Stimulated activated CD4-positive, alpha-beta T cell treated with anti-CD3 and anti-CD28 coated beads, Interleukin-15, amount 100 ng/mL, for 1 hour (primary cell): ENCODE results near the gene CHCHD10.

Experiments
- DNase-seq, 2 donors: peaks; one replicate each; pipeline ENCODE4 v3.0.0-alpha.2; 2020; ENCODE audit warnings: low read depth in 1 of 2, low spot score in 1 of 2

CHCHD10 gene

DNA sequence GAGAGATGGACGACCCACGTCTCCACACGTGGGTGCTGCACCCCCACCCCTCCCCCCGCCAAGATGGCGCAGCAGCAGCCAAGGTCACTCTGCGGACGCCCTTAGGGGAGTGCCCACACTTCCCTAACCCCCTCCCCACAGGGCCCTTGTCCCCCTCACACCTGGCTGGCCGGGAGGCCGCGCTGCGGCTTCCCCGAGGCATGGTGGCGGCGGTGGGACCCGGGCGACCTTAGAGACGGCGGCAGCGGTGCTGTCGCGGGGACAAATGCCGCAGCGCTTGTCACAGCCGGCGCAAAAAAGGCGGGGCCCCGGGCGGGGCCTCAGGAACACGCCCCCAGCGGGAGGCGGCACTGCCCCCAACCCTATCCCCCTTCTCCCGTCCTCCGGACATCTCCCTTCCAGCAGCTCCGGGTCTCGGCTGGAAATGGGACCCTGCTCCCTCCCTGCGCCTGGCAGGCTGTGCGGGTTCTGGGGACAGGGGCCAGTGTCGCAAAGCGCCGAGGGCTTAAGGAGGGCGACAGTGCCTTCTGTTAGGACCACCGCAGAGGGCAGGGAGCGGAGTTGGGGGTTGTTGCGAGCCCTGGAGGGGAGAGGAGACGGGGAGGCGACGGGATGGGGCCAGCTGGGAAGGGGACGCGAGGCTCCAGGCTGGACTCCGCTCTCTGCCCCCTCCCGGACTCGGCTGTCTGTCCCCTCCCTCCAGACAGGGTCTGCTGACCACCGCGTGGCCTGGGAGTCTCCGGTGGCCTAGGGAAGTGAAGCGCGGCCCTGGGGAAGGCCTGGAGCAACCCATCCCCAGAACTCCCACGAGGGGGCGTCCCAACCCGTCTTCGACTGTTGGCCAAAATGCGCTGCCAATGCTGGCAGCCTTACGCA lies at the start of gene CHCHD10:
CHCHD10 (minus strand) TSS at position 300 of the 876 bp plus-strand sequence; CDS start at position 202, 98 bp downstream.
- DNase-seq = peak; percentile 50 to 75

DNA sequence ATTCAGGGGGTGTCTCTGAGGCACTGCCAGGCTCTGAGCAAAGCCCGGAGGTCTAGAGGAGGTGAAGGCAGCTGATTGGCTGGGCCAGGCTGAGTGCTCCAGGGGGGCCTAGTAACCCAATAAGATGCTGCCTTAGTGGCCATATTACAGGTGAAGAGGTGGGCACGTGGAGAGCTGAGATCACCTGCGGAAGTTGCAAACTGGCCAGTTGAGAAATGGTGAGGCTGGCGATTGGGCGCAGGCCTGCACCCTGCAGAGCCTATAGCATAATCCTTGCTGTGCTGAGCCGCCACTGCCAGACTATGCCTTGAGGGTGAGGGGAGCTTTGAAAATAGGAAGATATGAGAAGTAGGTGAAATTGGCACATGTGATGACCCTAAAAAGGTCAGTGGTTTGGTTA lies 49.4 kb upstream of the CHCHD10 start:
- DNase-seq = no peak

DNA sequence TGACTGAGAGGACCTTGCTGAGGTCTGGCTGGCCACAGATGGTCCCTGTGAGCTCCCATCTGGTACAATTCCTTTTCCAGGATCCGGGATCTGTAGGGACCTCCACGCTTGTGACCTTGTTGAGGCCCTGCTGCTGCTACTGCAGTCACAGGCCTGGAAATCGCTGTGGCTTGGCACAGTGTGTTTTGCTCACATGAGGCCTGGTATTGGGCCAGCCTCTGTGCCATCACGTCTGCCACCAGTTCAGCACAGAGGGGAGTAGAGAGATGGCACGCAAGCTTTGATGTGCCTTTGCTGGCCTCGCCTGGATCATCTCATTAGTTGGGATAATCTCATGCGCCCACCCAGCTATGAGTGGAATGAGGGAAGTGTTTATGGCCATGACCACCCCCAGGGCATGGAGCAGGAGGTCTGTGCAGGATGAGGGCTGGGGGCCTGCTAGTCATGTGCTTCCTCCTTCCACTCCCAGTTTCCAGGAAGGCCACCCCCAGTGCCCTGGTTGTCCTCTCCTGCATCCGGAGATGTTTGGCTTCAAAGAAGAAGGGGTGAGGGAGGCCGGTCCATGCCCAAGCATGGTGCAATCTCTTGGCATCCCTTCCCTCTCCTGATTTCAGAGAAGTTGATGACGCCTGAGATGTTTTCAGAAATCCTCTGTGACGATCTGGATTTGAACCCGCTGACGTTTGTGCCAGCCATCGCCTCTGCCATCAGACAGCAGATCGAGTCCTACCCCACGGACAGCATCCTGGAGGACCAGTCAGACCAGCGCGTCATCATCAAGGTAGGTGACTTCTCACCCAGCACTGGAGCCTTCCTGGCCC lies 48.6 kb upstream of the CHCHD10 start:
- DNase-seq = no peak

DNA sequence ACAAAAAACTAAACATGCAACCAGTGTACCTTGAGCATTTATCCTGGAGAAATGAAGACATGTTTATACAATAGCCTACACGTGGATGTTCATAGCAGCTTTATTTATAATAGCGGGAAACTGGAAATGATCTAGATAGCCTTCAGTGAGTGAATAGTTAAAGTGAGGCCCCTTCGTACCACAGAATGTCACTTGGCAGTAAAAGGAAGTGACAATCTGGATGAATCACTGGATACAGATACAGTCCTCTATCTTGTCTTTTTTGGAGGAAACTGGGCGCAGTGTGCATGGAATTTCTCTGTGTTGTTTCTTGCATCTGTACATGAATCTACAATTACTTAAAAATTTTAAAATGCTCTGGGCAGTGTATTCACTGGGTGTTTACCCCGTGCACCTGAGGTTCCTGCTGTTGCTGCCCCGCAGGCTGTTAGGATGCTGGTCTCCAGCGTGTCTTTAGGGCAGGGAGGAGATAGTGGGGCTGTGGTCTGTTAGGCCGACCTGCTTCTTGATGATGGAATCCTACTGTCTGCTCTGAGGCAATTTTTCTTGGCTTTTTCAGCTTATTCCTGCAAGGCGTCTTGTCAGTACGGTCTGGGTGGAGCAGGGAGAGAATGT lies 47.9 kb upstream of the CHCHD10 start:
- no peak for DNase-seq

DNA sequence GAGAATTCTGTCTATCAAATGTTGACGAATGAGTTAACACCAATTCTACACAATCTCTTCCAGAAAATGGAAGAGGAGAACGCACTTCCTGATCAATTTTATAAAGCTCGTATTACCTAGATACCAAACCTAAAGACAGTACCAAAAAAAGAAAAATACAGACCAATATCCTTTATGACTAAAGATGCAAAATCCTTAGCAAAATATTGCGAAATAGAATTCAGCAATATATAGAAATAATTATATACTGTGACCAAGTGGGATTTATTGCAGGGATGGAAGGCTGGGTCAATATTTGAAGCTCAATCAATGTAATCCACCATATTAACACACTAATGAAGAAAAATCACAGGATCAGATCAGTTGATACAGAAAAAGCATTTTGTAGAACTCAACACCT lies 44.6 kb upstream of the CHCHD10 start:
- DNase-seq = no peak

DNA sequence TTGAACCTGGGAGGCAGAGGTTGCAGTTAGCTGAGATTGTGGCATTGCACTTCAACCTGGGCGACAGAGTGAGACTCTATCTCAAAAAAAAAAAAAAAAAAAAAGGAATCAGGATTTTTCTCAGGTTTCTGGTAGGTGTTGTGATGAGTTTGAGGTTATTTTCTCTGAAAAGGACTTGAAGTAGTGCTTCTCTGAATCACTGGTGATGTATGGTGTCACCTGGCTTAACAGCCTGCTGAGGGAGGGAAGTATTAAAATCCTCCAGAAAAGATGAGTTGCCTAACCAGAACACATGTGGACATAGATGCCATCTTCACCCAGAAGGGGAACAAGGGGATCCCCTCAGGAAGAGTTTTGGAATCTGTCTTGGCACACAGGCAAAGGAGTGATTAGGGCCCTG lies 39.1 kb upstream of the CHCHD10 start:
- no peak for DNase-seq

DNA sequence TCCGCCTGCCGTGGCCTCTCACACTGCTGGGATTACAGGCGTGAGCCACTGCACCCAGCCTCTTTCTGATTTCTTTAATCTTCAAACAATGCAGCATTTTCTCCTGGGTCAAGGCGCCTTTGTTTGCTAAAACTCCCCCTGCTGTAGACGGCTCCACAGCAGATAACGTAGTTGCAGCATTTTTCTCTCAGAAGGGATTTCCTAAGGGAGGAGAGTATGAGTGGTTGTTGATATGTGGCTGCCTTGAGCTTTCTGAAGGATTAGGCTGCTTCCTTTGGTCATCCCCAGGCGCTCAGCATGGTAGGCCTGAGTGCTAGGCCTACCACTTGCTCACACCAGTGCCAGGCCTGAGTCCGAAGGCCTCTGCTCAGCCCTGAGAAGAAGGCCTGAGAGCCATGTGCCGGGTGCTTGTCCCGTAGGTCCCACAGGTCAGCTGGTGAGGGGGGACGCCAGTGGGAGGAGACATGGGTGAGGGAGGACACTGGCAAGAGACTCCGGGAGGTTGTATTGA lies 37.1 kb upstream of the CHCHD10 start:
- DNase-seq = no peak

DNA sequence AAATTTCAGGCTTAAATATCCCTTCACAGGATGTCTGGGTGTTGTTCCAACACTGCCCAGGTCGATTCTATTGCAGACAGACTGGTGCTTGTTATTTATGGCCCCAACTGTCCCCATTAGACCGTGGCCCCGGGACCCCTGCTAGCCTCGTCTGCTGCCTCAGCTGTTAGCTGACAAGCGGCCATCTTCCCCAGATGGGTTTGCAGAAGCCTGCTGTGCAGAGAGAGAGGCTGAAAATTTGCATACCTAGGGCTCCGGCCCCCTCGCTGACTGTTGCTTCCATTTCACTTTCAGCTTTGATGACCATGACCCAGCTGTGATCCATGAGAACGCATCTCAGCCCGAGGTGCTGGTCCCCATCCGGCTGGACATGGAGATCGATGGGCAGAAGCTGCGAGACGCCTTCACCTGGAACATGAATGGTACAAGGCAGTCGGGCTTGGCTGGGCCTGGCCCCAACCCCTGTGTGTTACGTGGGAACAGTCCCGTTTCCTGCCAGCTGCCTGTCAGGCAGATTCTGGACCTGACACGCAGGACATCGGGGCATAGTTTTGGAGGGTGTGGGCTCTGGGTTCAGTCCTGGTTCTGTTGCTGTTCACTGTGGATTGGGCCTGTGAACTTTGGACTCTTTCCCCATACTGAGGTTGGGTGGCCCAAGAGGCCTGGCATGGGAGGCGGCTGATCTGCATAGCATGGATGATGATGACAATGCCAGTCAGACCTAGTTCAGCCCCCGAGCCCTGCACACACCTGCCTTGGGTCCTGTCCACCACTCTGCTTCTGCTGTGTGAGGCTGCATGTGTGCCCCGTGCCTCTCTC lies 35.4 kb upstream of the CHCHD10 start:
- DNase-seq = no peak

DNA sequence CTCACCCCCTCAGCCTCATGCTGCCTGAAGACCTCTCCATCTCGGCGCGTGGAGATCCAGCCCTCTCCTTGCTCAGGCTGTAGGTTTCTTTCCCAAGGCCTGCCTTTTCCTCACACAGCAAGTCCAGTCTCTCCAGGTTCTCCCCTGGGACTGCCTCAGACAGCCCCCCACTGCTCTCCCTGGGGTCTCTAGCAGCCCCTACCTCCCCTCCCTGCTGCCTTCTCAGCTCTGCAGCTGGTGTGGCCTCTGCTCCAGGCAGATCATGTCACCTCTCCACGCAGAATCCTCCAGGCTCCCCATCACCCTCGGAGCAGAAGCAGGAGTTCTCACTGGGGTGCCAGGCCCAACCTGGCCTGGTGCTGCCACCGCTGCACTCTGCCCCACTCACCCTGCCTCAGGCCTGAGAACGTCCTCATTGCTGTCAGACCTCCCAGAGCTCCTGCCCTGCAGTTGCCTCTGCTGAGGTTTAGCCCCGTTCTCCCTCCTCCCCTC lies 34.2 kb upstream of the CHCHD10 start:
- no peak for DNase-seq

DNA sequence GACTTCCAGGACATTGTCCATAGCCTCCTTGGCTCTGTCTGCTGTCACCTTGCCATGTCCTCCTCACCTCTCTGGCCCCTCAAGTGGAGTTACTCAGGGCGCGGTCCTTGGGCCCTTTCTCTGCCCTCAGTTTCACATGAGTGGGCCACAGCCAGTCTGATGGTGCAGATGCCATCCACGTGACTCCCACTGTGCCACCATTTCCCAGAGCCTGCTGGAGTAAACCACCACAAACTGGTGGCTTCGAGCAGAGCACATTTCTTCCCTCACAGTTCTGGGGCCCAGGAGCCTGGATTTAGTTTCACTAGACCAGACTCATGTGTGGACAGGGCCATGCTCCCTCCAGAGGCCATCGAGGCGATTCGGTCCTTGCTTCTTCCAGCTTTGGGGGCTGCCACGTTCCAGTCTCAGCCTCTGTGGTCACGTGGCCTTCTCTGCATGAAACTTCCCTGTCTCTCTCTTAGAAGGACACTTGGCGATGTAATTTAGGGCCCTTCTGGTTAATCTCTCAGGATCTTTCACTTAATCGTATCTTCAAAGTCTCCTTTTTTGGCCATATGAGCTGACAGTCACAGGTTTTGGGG lies 33.6 kb upstream of the CHCHD10 start:
- DNase-seq = no peak

DNA sequence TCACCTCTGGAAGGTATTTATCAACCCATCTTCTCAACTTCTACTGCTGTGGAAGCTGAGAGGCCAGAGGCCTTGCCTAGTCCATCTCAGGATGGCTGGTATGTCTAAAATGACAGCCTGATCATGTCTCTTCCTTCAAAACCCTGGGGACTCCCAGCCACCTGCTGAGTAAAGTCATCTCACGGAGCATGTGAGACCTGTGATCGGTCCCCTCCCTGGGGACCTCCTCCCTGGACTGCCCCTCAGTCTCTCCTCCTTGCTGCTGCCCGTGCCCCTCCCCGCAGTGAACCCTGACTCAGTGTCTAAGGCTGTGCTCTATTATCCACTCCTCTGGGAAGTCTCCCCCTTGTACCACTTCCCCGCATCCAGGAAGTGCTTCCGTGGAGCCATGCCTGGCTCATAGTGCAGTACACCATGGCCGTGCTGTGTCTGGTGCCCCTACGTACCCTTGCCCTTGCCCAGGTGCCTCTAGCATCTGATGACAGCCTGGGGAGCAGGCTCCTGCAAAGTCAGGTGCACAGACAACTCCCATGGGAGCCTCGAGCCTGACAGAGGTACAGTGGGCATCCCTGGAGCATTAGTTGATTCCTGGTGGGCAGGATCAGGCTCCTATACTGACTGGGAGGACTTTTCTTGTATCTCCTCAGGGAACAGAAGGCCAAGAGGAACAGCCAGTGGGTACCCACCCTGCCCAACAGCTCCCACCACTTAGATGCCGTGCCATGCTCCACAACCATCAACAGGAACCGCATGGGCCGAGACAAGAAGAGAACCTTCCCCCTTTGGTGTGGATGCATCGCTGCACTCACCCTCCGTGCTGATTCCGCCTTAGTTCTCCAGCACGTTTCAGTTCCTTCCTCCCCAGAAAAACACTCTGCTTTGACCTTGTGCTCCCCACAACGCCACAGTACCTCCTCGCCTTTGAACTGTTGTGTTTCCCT lies 32.8 kb upstream of the CHCHD10 start:
- no peak for DNase-seq

DNA sequence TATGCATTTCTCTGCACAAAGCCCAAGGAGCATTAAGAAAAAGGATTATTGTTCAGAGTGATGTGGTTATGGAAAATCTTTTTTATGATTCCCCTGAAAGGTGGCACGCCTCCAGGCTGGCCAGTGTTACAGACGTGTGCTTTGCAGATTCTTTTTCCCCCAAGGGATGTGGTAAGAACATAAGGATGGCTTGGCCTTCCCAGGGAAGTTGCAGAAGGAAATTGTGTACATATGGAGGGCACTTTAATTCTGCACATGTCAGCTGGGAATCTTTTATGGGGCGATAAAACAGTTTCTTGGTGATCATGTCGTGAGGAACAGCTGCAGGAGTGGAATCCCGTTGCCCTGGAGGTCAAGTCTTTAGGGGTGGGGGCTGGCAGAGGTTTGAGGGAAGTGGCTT lies 28.7 kb upstream of the CHCHD10 start:
- DNase-seq = no peak

DNA sequence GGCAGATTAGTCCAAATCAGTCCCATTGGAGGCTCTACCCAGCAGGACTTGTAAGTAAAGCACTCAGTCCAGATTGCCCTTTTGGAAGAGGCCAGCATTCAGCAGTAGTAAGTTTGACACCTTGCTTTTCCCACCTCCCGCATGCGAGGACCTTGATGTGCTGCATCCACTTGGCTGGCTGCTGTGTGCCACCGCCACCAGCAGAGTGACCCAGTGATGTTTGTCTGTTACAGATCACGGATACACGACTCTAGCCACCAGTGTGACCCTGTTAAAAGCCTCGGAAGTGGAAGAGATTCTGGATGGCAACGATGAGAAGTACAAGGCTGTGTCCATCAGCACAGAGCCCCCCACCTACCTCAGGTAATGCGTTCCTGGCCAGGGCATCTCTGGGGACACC lies 25.6 kb upstream of the CHCHD10 start:
- DNase-seq = no peak

DNA sequence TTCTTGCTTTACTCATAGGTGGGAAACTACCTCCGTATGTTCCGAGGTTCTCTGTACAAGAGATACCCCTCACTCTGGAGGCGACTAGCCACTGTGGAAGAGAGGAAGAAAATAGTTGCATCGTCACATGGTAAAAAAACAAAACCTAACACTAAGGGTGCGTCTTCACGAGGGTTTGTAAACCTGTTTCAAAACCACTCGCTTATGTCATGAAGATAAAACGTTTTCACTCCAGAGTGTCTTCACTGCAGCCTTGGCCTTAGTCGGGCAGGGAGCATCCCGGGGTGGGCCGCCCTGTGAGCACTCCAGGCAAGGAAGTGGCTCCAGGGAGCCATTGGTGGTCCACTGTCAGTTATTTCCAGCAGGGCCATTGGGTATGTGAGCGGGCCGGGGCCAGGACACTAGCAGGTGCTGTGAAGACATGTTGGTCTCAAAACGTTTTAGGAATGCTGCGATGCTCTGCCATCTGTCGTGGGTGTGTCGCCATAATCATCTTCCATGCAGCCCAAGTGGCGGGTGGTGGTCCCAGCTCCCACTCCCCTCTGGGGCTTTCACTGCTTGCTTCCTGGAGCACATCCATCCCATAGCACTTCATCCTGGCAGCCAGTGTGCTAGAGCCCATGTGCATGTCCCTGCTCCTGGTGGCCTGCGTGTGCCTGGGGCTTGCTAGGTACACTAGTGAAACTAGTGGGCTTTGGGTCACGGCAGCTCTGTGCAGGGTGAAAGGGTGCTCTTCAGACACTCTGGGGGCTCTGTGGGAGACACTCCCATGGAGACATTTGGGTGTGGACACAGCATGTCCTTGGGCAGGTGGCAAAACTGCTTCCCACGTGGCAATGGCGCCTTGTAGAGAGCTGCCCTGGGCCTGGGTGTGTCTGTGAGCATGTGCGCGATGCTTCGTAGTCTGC lies 24.2 kb upstream of the CHCHD10 start:
- no peak for DNase-seq

DNA sequence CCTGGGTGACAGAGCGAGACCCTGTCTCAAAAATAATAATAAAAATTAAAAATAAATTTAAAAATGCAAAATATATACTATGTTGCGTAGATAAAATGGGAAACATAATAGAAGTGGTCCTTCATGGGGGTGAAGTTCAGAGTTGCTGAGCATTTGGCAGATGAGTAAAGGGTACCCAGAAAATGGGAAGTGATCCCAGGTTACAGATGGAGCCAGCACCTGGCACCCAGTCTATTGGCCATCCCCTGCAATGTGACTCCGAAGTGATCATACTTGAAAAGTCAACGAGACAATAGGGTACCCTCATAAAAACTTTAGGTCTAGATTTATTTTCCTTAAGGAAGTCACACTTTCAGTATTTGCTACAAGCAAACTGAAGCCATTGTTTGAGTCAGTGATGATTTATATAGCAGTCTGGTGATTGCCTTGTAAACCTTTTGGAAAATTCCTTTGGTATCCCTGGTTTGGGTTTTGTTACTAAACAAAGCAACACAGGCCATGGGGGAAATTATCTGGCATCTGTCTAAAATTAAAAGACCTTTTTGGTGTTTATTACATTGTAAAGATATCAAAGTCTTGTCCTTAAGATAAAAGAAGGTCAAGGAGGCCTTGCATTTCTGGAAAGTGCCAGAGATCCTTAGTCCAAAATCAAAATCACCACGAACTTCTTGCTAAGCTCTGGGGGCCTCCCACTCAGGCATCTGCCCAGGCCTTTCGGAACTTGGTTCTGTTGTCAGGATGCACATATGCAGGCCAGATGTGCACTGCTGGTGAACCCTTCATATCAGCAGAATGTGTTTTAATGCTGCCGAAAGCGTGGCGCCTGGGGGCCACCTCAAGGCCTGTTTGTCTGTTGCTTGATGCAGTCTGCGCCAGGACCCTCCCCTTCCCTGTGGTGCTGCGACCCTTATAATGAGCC lies 23.3 kb upstream of the CHCHD10 start:
- no peak for DNase-seq

DNA sequence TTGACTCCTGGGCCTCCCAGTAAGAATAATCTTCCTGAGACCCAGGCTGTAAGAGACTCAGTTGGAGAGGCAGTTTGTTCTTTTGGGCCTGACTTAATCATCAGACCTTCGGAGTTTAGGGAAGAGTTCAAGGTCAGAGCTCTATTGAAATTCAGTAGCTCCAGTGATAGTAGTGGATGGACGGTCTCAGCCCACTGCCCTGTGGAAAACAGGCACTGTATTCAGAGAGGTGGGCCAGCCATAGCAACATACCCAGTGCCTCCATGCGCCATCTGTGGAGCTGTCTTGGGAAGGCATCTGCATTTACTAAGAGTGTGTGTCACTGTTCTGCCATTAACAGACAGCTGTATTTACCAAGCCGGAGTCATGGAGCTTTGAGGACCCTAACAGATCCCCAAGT lies 21.9 kb upstream of the CHCHD10 start:
- DNase-seq = no peak

DNA sequence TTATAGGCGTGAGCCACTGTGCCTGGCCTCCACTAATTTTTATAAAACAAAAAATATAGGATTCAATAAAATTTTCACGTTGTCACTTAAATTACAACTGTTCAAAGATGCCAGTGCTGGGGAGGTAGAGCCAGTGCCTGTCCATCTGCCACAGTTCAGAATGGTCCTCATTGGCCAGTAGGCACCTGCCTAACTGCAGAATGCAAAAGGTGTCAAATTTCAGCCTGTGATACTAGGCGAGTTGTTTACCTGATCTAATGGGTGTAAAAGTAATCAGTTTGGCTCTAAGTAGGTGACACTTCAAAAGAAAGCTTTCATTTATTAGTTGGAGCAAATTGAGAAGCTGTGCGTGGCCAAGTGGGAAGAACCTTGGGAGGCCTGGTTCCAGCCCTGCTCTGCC lies 21.3 kb upstream of the CHCHD10 start:
- DNase-seq = no peak
